HepG2 (cell line): ENCODE data around the gene IL32. TPM values are rescaled to one million over a fixed set of nuclear protein-coding genes. Genes with fewer than 3 reads are reported as not detected.
A peak's percentile ranks its signal among the peaks of the same experiment; 100 is the strongest.

Source experiments
- ARHGAP35 ChIP-seq: sonication (generic); formaldehyde crosslinking; IDR thresholded peaks from 2 replicates; pipeline ENCODE4 v1.9.0; 2022; ENCODE audit warnings: mild to moderate bottlenecking, inconsistent platforms, moderate library complexity, missing genetic modification reagents, borderline replicate concordance
- ATRX ChIP-seq: sonication (generic); formaldehyde crosslinking; IDR thresholded peaks from 2 replicates; pipeline ENCODE4 v1.4.0; 2020; ENCODE audit warnings: missing genetic modification reagents, borderline replicate concordance
- BRD4 ChIP-seq: sonication (generic); formaldehyde crosslinking; IDR thresholded peaks from 2 replicates; pipeline ENCODE4 v1.4.0; 2020; ENCODE audit warnings: missing genetic modification reagents
- ESRRA ChIP-seq: sonication (generic); formaldehyde crosslinking; IDR thresholded peaks from 2 replicates; pipeline ENCODE4 v1.5.1; 2020; ENCODE audit warnings: mild to moderate bottlenecking, low read depth, missing genetic modification reagents
- HCFC1 ChIP-seq: fragments of 150-350 bp; IDR thresholded peaks from 2 replicates; pipeline ENCODE4 v1.6.1; 2014; ENCODE audit warnings: low read depth, low read length
- KAT8 ChIP-seq: IDR thresholded peaks from 2 replicates; pipeline ENCODE4 v1.6.1; 2016; ENCODE audit warnings: missing genetic modification reagents, missing compliant biosample characterization
- KDM5A ChIP-seq: fragments of 200-600 bp; sonication (generic); IDR thresholded peaks from 2 replicates; pipeline ENCODE4 v1.7.0; 2018; ENCODE audit warnings: antibody characterized with exemption, mild to moderate bottlenecking, low read length, borderline replicate concordance
- KLF15 ChIP-seq: sonication (generic); formaldehyde crosslinking; IDR thresholded peaks from 2 replicates; pipeline ENCODE4 v1.8.1; 2023; ENCODE audit warnings: borderline replicate concordance, mild to moderate bottlenecking, inconsistent platforms, missing genetic modification reagents, mixed read lengths
- KLF9 ChIP-seq: IDR thresholded peaks from 2 replicates; pipeline ENCODE4 v1.6.1; 2016; ENCODE audit warnings: low read depth
- MED1 ChIP-seq: sonication (generic); formaldehyde crosslinking; IDR thresholded peaks from 2 replicates; pipeline ENCODE4 v1.4.0; 2020; ENCODE audit warnings: missing genetic modification reagents
- MXI1 ChIP-seq: IDR thresholded peaks from 3 replicates; pipeline ENCODE4 v1.6.1; 2012; ENCODE audit warnings: low read depth, low read length, inconsistent platforms, borderline replicate concordance
- NFATC3 ChIP-seq: sonication (generic); formaldehyde crosslinking; IDR thresholded peaks from 2 replicates; pipeline ENCODE4 v1.5.1; 2020; ENCODE audit warnings: mild to moderate bottlenecking, missing genetic modification reagents
- REXO4 ChIP-seq: sonication (generic); formaldehyde crosslinking; IDR thresholded peaks from 2 replicates; pipeline ENCODE4 v1.8.0; 2022; ENCODE audit warnings: missing genetic modification reagents, mild to moderate bottlenecking, borderline replicate concordance
- RFX1 ChIP-seq: fragments of 450-650 bp; IDR thresholded peaks from 2 replicates; pipeline ENCODE4 v1.6.1; 2017
- TRIM24 ChIP-seq: sonication (generic); formaldehyde crosslinking; IDR thresholded peaks from 2 replicates; pipeline ENCODE4 v1.8.0; 2022; ENCODE audit warnings: mild to moderate bottlenecking, missing genetic modification reagents
- ZBTB1 ChIP-seq: sonication (generic); formaldehyde crosslinking; IDR thresholded peaks from 2 replicates; pipeline ENCODE4 v1.4.0; 2020; ENCODE audit warnings: missing genetic modification reagents, borderline replicate concordance
- ZBTB7B ChIP-seq: sonication (generic); formaldehyde crosslinking; IDR thresholded peaks from 2 replicates; pipeline ENCODE4 v1.4.0; 2020; ENCODE audit warnings: missing genetic modification reagents
- ZC3H13 ChIP-seq: sonication (generic); formaldehyde crosslinking; IDR thresholded peaks from 2 replicates; pipeline ENCODE4 v1.8.1; 2023; ENCODE audit warnings: mild to moderate bottlenecking, missing genetic modification reagents, moderate library complexity
- ZFP41 ChIP-seq: sonication (generic); formaldehyde crosslinking; IDR thresholded peaks from 2 replicates; pipeline ENCODE4 v1.4.0; 2020; ENCODE audit warnings: mild to moderate bottlenecking, missing genetic modification reagents, borderline replicate concordance
- ZNF136 ChIP-seq: sonication (generic); formaldehyde crosslinking; IDR thresholded peaks from 2 replicates; pipeline ENCODE4 v1.8.1; 2022; ENCODE audit warnings: low read depth, mild to moderate bottlenecking, moderate library complexity, missing genetic modification reagents
- ZNF296 ChIP-seq: sonication (generic); formaldehyde crosslinking; conservative IDR thresholded peaks from 2 replicates; pipeline ENCODE4 v1.5.0; 2020; ENCODE audit warnings: mild to moderate bottlenecking, missing genetic modification reagents
- ZNF567 ChIP-seq: sonication (generic); formaldehyde crosslinking; IDR thresholded peaks from 2 replicates; pipeline ENCODE4 v1.8.1; 2023; ENCODE audit warnings: mild to moderate bottlenecking, missing genetic modification reagents, borderline replicate concordance
- ZNF678 ChIP-seq: sonication (generic); formaldehyde crosslinking; IDR thresholded peaks from 2 replicates; pipeline ENCODE4 v1.4.0; 2020; ENCODE audit warnings: mild to moderate bottlenecking, missing genetic modification reagents
- ZNF816 ChIP-seq: sonication (generic); formaldehyde crosslinking; IDR thresholded peaks from 2 replicates; pipeline ENCODE4 v1.8.0; 2022; ENCODE audit warnings: missing genetic modification reagents, mild to moderate bottlenecking, borderline replicate concordance
- polyA plus RNA-seq, 8 experiments: library from polyadenylated mRNA; depleted of rRNA in 3 of 8; stranded (reverse) in 7 of 8; unstranded in 1 of 8; fragments of >200 nt; fragmentation: Illumina TruSeq in 4 of 8; extraction: Trizol in 4 of 8; gene quantifications; 2 replicates each; pipeline versions ENCODE4 v1.2.1 to v1.2.3, GENCODE V29; 2011 to 2016; ENCODE audit warnings: low read depth in 4 of 8, missing spikeins in 1 of 8, mixed read lengths in 1 of 8; ENCODE audit not compliant: insufficient read depth in 1 of 8
- total RNA-seq, 5 experiments: library from RNA; depleted of rRNA; stranded (reverse); fragments of >200 nt; fragmentation: Illumina TruSeq; extraction: Trizol; gene quantifications; 2 replicates each; pipeline ENCODE4 v1.2.3, GENCODE V29; 2016; ENCODE audit warnings: low read depth in 1 of 5
- TF ChIP-seq, protein P1 (sequence below): sonication (generic); formaldehyde crosslinking; IDR thresholded peaks from 2 replicates; pipeline ENCODE4 v1.5.1; 2020; ENCODE audit warnings: missing genetic modification reagents, mild to moderate bottlenecking, borderline replicate concordance
- TF ChIP-seq, protein P2 (sequence below): sonication (generic); formaldehyde crosslinking; IDR thresholded peaks from 2 replicates; pipeline ENCODE4 v1.5.1; 2020; ENCODE audit warnings: mild to moderate bottlenecking, moderate library complexity, missing genetic modification reagents
- TF ChIP-seq, protein P3 (sequence below): IDR thresholded peaks from 2 replicates; pipeline ENCODE4 v1.6.1; 2018; ENCODE audit warnings: missing genetic modification reagents, mild to moderate bottlenecking, missing compliant biosample characterization

IL32 gene
- total and polyA plus RNA-seq, 2 of the 13 experiments (the other 11 are each of a cell fraction or from before 2014, with no cell fraction given) = 115 to 165 TPM

- TF ChIP-seq ZBTB7B (CRISPR knock-in tag) (no peak), KDM5A (no peak), HCFC1 (no peak), ESRRA (peak; percentile 76), MED1 (CRISPR knock-in tag) (peak; percentile 80; the same call in 1 of the 2 replicates), ZNF136 (CRISPR knock-in tag) (no peak), ZNF567 (CRISPR knock-in tag) (peak; percentile 81; the same call in 1 of the 2 replicates), ZFP41 (CRISPR knock-in tag) (no peak), RFX1 (no peak), KLF15 (no peak), NFATC3 (CRISPR knock-in tag) (no peak), ARHGAP35 (CRISPR knock-in tag) (peak; percentile 22; the same call in 1 of the 2 replicates), ZBTB1 (CRISPR knock-in tag) (no peak), BRD4 (no peak; the same call in 1 of the 2 replicates), KAT8 (CRISPR knock-in tag) (peak; percentile 66; the same call in 1 of the 2 replicates), TRIM24 (CRISPR knock-in tag) (no peak), KLF9 (CRISPR knock-in tag) (no peak), ZC3H13 (CRISPR knock-in tag) (peak; percentile 66; the same call in 1 of the 2 replicates), MXI1 (no peak; the same call in 2 of the 3 replicates), ZNF296 (CRISPR knock-in tag) (no peak; the same call in none of the 2 replicates), REXO4 (CRISPR knock-in tag) (no peak), ZNF678 (CRISPR knock-in tag) (no peak), ATRX (no peak), ZNF816 (peak; percentile 55; the same call in 1 of the 2 replicates)
- TF ChIP-seq, protein P1, sequence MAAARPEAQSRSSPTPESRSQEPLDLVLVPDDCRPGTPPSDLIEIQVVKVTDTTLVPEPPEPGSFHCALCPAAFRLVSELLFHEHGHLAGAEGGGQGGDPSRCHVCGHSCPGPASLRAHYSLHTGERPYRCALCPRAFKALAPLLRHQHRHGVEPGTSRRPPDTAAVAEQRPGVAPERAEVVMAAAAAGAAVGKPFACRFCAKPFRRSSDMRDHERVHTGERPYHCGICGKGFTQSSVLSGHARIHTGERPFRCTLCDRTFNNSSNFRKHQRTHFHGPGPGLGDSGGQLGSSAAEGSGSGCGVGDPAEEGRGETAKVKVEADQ = no peak
- TF ChIP-seq, protein P2, sequence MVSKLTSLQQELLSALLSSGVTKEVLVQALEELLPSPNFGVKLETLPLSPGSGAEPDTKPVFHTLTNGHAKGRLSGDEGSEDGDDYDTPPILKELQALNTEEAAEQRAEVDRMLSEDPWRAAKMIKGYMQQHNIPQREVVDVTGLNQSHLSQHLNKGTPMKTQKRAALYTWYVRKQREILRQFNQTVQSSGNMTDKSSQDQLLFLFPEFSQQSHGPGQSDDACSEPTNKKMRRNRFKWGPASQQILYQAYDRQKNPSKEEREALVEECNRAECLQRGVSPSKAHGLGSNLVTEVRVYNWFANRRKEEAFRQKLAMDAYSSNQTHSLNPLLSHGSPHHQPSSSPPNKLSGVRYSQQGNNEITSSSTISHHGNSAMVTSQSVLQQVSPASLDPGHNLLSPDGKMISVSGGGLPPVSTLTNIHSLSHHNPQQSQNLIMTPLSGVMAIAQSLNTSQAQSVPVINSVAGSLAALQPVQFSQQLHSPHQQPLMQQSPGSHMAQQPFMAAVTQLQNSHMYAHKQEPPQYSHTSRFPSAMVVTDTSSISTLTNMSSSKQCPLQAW (CRISPR knock-in tag) = no peak
- TF ChIP-seq, protein P3, sequence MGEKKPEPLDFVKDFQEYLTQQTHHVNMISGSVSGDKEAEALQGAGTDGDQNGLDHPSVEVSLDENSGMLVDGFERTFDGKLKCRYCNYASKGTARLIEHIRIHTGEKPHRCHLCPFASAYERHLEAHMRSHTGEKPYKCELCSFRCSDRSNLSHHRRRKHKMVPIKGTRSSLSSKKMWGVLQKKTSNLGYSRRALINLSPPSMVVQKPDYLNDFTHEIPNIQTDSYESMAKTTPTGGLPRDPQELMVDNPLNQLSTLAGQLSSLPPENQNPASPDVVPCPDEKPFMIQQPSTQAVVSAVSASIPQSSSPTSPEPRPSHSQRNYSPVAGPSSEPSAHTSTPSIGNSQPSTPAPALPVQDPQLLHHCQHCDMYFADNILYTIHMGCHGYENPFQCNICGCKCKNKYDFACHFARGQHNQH = no peak; the same call in none of the 2 replicates
Observed at GRCh38 chr16:3059041-3059722, 6.3 kb upstream of the IL32 start (continued).
